GM12878 (cell line): ENCODE data around the gene PREP. TPM values are rescaled to one million over a fixed set of nuclear protein-coding genes. Genes with fewer than 3 reads are reported as not detected.

Experiments used
- ATAC-seq: fragments of 200-7000 bp; cut with Tn5 transposase; 3 replicates; pipeline ENCODE4 v1.9.1; 2020; ENCODE audit warnings: mild to moderate bottlenecking, moderate library complexity
- BruUV-seq: library from RNA; stranded (reverse); fragments of 400-500 nt; replicated peaks from 2 replicates; lab custom pipeline; 2021; lab: Mats Ljungman, UMichigan
- CTCF ChIA-PET: fragments of 300-600 bp; sonication (Branson Sonifier 250); formaldehyde crosslinking; extraction: SDS; loops from one replicate; lab custom pipeline; 2021; ENCODE audit warnings: inconsistent platforms; lab: Yijun Ruan, JAX
- POLR2A ChIA-PET: fragments of 350-600 bp; formaldehyde crosslinking; extraction: SDS; loops from one replicate; lab custom pipeline; 2021; ENCODE audit warnings: inconsistent platforms; lab: Charles Lee
- RAD21 ChIA-PET: fragments of 300-600 bp; sonication (Branson Sonifier 250); formaldehyde crosslinking; loops from one replicate; lab custom pipeline; 2023; ENCODE audit warnings: antibody characterized with exemption; ENCODE audit not compliant: unreplicated experiment; lab: Charles Lee
- SMC1A ChIA-PET: fragments of 300-600 bp; sonication (Branson Sonifier 250); formaldehyde crosslinking; loops from one replicate; lab custom pipeline; 2023; ENCODE audit not compliant: unreplicated experiment, uncharacterized antibody; lab: Charles Lee
- DNase-seq: peaks from one replicate; pipeline ENCODE4 v3.0.0-alpha.2; 2011; ENCODE audit warnings: low read depth, low spot score
- FAIRE-seq: peaks from 3 replicates; lab custom pipeline; 2011; peaks lifted over from hg19 to GRCh38; lab: Jason Lieb, UNC
- H2AFZ ChIP-seq: 2 replicates; pipeline ENCODE4 v1.6.0; 2011; ENCODE audit warnings: low read depth, low read length, control low read depth; ENCODE audit not compliant: control insufficient read depth
- H3K27ac ChIP-seq: 2 replicates; pipeline ENCODE4 v1.5.1; 2011; ENCODE audit warnings: control low read depth; ENCODE audit not compliant: control insufficient read depth, insufficient read depth
- H3K27me3 ChIP-seq, 2 experiments: replicated peaks in 1 of 2; 2 replicates each; pipeline versions ENCODE4 v1.6.0 to v1.6.1; 2011; ENCODE audit warnings: low read length in 1 of 2; ENCODE audit not compliant: control insufficient read depth in 2 of 2, insufficient read depth in 2 of 2
- H3K36me3 ChIP-seq, 2 experiments: 2 replicates each; pipeline ENCODE4 v1.5.1; 2011; ENCODE audit warnings: low read length in 1 of 2; ENCODE audit not compliant: control insufficient read depth in 2 of 2, insufficient read depth in 2 of 2
- H3K4me1 ChIP-seq: 2 replicates; pipeline ENCODE4 v1.6.1; 2011; ENCODE audit warnings: mild to moderate bottlenecking, low read length, moderate library complexity, mixed read lengths; ENCODE audit not compliant: control insufficient read depth, insufficient read depth
- H3K4me2 ChIP-seq: 2 replicates; pipeline ENCODE4 v1.6.0; 2011; ENCODE audit warnings: control low read depth; ENCODE audit not compliant: control insufficient read depth, insufficient read depth
- H3K4me3 ChIP-seq: fragments of 200-600 bp; sonication (generic); 2 replicates; pipeline ENCODE4 v1.5.1; 2016
- H3K79me2 ChIP-seq: 2 replicates; pipeline ENCODE4 v1.6.0; 2011; ENCODE audit warnings: low read length; ENCODE audit not compliant: control insufficient read depth, insufficient read depth
- H3K9ac ChIP-seq: 2 replicates; pipeline ENCODE4 v1.8.0; 2011; ENCODE audit warnings: low read length, control low read depth, mixed read lengths; ENCODE audit not compliant: control insufficient read depth, insufficient read depth
- H3K9me3 ChIP-seq: replicated peaks from 3 replicates; pipeline ENCODE4 v1.5.1; 2011; ENCODE audit warnings: mild to moderate bottlenecking, low read length; ENCODE audit not compliant: control insufficient read depth, insufficient read depth
- H4K20me1 ChIP-seq: 2 replicates; pipeline ENCODE4 v1.6.0; 2011; ENCODE audit not compliant: control insufficient read depth, insufficient read depth
- SIN3A ChIP-seq: IDR thresholded peaks from 2 replicates; pipeline ENCODE4 v1.6.1; 2012; ENCODE audit warnings: low read depth, low read length, improper control_type of control experiment
- SREBF1 ChIP-seq: IDR thresholded peaks from 2 replicates; pipeline ENCODE4 v1.6.1; 2012; ENCODE audit warnings: mild to moderate bottlenecking, low read length
- WGBS: methylation state at CpG from one replicate; pipeline ENCODE4 v1.1.6; 2016; ENCODE audit warnings: low lambda C conversion rate; ENCODE audit not compliant: insufficient replicate concordance, insufficient coverage; ENCODE audit errors: missing lambda C conversion rate; 5-methylcytosine and 5-hydroxymethylcytosine counted together
- in situ Hi-C: fragments of 300-500 bp; cut with MboI; formaldehyde crosslinking; loops from 9 replicates; pipeline ENCODE4 v1.14.3; 2018; ENCODE audit warnings: mixed read lengths
- intact Hi-C: fragments of 100-400 bp; cut with micrococcal nuclease; formaldehyde crosslinking; loops from one replicate; pipeline ENCODE4 v1.14.2; 2022; ENCODE audit not compliant: unreplicated experiment
- polyA plus RNA-seq, 11 experiments: library from polyadenylated mRNA; depleted of rRNA in 4 of 11; unstranded in 6 of 11; stranded (reverse) in 5 of 11; fragments of >200 nt; fragmentation: Nextera tagmentation in 4 of 11; fragmentation: Illumina TruSeq in 1 of 11; extraction: Ambion mirVana in 4 of 11; extraction: Trizol in 1 of 11; gene quantifications; 1 replicate in 1 of 11; 2 replicates in 10 of 11; pipeline versions ENCODE4 v1.2.1 to v1.2.3, GENCODE V29; 2011 to 2016; ENCODE audit warnings: inconsistent platforms in 2 of 11, missing spikeins in 2 of 11, low read depth in 1 of 11
- total RNA-seq, 4 experiments: library from RNA; depleted of rRNA in 3 of 4; stranded (reverse); fragments of >200 nt in 3 of 4; fragmentation: Illumina TruSeq in 1 of 4; extraction: Trizol in 1 of 4; gene quantifications; 2 replicates each; pipeline versions ENCODE4 v1.2.1 to v1.2.3, GENCODE V29; 2013 to 2021
- TF ChIP-seq, protein P1 (sequence below): fragments of 450-650 bp; IDR thresholded peaks from 2 replicates; pipeline ENCODE4 v1.6.1; 2016; ENCODE audit warnings: mild to moderate bottlenecking, moderate library complexity, borderline replicate concordance

Gene PREP
- total and polyA plus RNA-seq, 10 of the 15 experiments (the other 5 are each of a cell fraction or from before 2014, with no cell fraction given), result 6.5 to 33.6 (median 18.1) TPM

DNA sequence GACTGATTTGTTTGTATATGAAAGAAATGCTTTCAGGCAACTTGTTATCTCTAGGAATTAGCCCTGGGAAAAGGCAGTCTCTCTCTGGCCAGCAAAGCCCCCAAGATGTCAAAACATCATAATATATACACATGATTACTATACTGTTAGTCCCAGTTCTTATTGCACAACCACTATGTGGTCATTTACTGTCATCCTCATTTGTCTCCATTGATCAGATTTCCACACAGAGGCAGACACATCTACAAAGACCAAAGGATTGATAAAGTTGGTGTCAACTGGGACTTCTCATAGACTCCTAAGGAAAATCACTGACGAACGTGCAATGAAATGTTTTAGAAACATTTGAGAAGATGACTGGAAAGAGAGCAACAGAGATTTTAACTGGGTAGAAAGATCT, 151.2 kb downstream of the PREP start (continued):
- TF ChIP-seq, protein P1, sequence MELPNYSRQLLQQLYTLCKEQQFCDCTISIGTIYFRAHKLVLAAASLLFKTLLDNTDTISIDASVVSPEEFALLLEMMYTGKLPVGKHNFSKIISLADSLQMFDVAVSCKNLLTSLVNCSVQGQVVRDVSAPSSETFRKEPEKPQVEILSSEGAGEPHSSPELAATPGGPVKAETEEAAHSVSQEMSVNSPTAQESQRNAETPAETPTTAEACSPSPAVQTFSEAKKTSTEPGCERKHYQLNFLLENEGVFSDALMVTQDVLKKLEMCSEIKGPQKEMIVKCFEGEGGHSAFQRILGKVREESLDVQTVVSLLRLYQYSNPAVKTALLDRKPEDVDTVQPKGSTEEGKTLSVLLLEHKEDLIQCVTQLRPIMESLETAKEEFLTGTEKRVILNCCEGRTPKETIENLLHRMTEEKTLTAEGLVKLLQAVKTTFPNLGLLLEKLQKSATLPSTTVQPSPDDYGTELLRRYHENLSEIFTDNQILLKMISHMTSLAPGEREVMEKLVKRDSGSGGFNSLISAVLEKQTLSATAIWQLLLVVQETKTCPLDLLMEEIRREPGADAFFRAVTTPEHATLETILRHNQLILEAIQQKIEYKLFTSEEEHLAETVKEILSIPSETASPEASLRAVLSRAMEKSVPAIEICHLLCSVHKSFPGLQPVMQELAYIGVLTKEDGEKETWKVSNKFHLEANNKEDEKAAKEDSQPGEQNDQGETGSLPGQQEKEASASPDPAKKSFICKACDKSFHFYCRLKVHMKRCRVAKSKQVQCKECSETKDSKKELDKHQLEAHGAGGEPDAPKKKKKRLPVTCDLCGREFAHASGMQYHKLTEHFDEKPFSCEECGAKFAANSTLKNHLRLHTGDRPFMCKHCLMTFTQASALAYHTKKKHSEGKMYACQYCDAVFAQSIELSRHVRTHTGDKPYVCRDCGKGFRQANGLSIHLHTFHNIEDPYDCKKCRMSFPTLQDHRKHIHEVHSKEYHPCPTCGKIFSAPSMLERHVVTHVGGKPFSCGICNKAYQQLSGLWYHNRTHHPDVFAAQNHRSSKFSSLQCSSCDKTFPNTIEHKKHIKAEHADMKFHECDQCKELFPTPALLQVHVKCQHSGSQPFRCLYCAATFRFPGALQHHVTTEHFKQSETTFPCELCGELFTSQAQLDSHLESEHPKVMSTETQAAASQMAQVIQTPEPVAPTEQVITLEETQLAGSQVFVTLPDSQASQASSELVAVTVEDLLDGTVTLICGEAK, result no peak

DNA sequence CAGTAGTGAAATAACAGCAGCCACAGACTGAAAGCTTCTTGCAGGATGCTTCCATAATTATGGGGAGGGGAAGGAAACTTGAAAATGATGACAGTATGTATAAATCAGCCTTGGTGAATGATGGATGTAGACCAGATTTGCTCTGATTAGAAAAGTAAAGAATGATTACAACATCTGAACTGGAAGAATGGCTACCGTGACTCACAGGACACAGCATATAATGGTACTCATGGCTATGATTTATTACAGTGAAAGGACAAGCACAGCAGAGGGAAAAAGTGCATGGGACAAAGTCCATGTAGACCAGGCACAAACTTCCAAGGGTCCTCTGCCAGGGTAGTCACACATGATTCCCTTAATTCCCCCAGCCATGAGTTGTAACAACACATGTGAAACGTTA, 152.3 kb downstream of the PREP start:
- RAD21 ChIA-PET, result no interaction called here
- Histone ChIP-seq H3K27ac (no peak overlapping the region), H3K27me3 (no peaks in the 10 kb centered on the region), H3K79me2 (no peaks in the 10 kb centered on the region), H3K9me3 (no peaks in the 10 kb centered on the region), H4K20me1 (no peaks in the 10 kb centered on the region)
- ATAC-seq, result no peak
- WGBS, result 54% methylated on average over 2 of the region's 2 CpGs
- TF ChIP-seq SIN3A (no peak), SREBF1 (no peak)
- TF ChIP-seq, all 136 proteins: peak for 0
- POLR2A ChIA-PET, result no interaction called here
- DNase-seq (no peak), FAIRE-seq (no peak)
- CTCF ChIA-PET, result no interaction called here
- Histone ChIP-seq H3K4me2 (no peak overlapping the region), H3K4me3 (no peak overlapping the region), H3K4me1 (no peaks in the 10 kb centered on the region), H3K36me3 (no peaks in the 10 kb centered on the region), H3K9ac (no peak overlapping the region), H2AFZ (no peak overlapping the region)
- no TSS peak for BruUV-seq
- SMC1A ChIA-PET, result no interaction called here
- intact Hi-C loops, result no loop called here
- in situ Hi-C loops, result no loop called here
